SU-DHL-6 (cell line): ENCODE results near the gene SERPINH1.

Source experiments
- EZH2phosphoT487 ChIP-seq: fragments of 200-600 bp; sonication (generic), shearing (Covaris generic); conservative IDR thresholded peaks from 2 replicates; pipeline ENCODE4 v1.6.1; 2018; ENCODE audit warnings: mild to moderate bottlenecking, antibody characterized with exemption, low read length, moderate library complexity, mixed read lengths
- TF ChIP-seq, protein P1 (sequence below): fragments of 200-600 bp; sonication (generic); IDR thresholded peaks from one replicate; pipeline ENCODE4 v1.5.1; 2017; ENCODE audit warnings: antibody characterized with exemption, mild to moderate bottlenecking, low read length, moderate library complexity; ENCODE audit not compliant: insufficient read depth, poor library complexity, severe bottlenecking

- TF ChIP-seq, protein P1, sequence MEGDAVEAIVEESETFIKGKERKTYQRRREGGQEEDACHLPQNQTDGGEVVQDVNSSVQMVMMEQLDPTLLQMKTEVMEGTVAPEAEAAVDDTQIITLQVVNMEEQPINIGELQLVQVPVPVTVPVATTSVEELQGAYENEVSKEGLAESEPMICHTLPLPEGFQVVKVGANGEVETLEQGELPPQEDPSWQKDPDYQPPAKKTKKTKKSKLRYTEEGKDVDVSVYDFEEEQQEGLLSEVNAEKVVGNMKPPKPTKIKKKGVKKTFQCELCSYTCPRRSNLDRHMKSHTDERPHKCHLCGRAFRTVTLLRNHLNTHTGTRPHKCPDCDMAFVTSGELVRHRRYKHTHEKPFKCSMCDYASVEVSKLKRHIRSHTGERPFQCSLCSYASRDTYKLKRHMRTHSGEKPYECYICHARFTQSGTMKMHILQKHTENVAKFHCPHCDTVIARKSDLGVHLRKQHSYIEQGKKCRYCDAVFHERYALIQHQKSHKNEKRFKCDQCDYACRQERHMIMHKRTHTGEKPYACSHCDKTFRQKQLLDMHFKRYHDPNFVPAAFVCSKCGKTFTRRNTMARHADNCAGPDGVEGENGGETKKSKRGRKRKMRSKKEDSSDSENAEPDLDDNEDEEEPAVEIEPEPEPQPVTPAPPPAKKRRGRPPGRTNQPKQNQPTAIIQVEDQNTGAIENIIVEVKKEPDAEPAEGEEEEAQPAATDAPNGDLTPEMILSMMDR, result no peak
- no peak for TF ChIP-seq EZH2phosphoT487
Measured at GRCh38 chr11:75531325-75531724, 30.7 kb upstream of the SERPINH1 start.
